A549 (cell line): ENCODE data around the gene P2RY13.

Experiments
- EHMT2 ChIP-seq: fragments of 200-600 bp; sonication (generic); IDR thresholded peaks from 2 replicates; pipeline ENCODE4 v1.6.1; 2016; ENCODE audit warnings: antibody characterized with exemption, low read depth, mild to moderate bottlenecking, moderate library complexity
- EP300 ChIP-seq, 2 experiments: fragments of >200 bp; sonication (Bioruptor Twin); formaldehyde crosslinking; IDR thresholded peaks; 2 replicates in 1 of 2; 3 replicates in 1 of 2; pipeline ENCODE4 v1.6.1; 2016 to 2017
- FOSL2 ChIP-seq, 2 experiments: fragments of 450-650 bp in 1 of 2; fragments of >200 bp in 1 of 2; sonication (Bioruptor Twin) in 1 of 2; formaldehyde crosslinking; IDR thresholded peaks; 2 replicates each; pipeline versions ENCODE4 v1.5.0 to v1.6.1; 2016 to 2020; ENCODE audit warnings: mild to moderate bottlenecking in 1 of 2, moderate library complexity in 1 of 2
- JUNB ChIP-seq: fragments of >200 bp; sonication (Bioruptor Twin); formaldehyde crosslinking; IDR thresholded peaks from 2 replicates; pipeline ENCODE4 v1.6.1; 2016
- MYC ChIP-seq: IDR thresholded peaks from 2 replicates; pipeline ENCODE4 v1.6.1; 2012; ENCODE audit warnings: mild to moderate bottlenecking, inconsistent platforms, low read length, improper control_type of control experiment, borderline replicate concordance
- NFE2L2 ChIP-seq: fragments of 150-350 bp; conservative IDR thresholded peaks from 2 replicates; pipeline ENCODE4 v1.6.1; 2014; ENCODE audit warnings: low read length
- PHF8 ChIP-seq: fragments of 200-600 bp; sonication (generic); IDR thresholded peaks from 2 replicates; pipeline ENCODE4 v1.6.1; 2016; ENCODE audit warnings: low read depth, mild to moderate bottlenecking, antibody characterized with exemption, moderate library complexity, borderline replicate concordance
- POLR2A ChIP-seq: IDR thresholded peaks from 2 replicates; pipeline ENCODE4 v1.6.1; 2012; ENCODE audit warnings: mild to moderate bottlenecking, low read length
- RNF2 ChIP-seq: fragments of 200-600 bp; sonication (generic); IDR thresholded peaks from 2 replicates; pipeline ENCODE4 v1.6.1; 2016; ENCODE audit warnings: low read depth, mild to moderate bottlenecking, antibody characterized with exemption, moderate library complexity, borderline replicate concordance
- SREBF2 ChIP-seq: fragments of 450-650 bp; IDR thresholded peaks from 2 replicates; pipeline ENCODE4 v1.6.1; 2014; ENCODE audit warnings: mild to moderate bottlenecking, moderate library complexity
- ZC3H11A ChIP-seq: fragments of 450-650 bp; IDR thresholded peaks from 2 replicates; pipeline ENCODE4 v1.6.1; 2014; ENCODE audit warnings: antibody characterized with exemption, mild to moderate bottlenecking
- TF ChIP-seq, protein P1 (sequence below): fragments of >200 bp; sonication (Bioruptor Twin); formaldehyde crosslinking; IDR thresholded peaks from 3 replicates; pipeline ENCODE4 v1.5.1; 2016

- TF ChIP-seq, protein P1, sequence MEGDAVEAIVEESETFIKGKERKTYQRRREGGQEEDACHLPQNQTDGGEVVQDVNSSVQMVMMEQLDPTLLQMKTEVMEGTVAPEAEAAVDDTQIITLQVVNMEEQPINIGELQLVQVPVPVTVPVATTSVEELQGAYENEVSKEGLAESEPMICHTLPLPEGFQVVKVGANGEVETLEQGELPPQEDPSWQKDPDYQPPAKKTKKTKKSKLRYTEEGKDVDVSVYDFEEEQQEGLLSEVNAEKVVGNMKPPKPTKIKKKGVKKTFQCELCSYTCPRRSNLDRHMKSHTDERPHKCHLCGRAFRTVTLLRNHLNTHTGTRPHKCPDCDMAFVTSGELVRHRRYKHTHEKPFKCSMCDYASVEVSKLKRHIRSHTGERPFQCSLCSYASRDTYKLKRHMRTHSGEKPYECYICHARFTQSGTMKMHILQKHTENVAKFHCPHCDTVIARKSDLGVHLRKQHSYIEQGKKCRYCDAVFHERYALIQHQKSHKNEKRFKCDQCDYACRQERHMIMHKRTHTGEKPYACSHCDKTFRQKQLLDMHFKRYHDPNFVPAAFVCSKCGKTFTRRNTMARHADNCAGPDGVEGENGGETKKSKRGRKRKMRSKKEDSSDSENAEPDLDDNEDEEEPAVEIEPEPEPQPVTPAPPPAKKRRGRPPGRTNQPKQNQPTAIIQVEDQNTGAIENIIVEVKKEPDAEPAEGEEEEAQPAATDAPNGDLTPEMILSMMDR = no peak
- TF ChIP-seq POLR2A = no peak
- TF ChIP-seq ZC3H11A = no peak
- TF ChIP-seq PHF8 = no peak
- no peak for TF ChIP-seq SREBF2
- TF ChIP-seq NFE2L2 = no peak
- no peak for TF ChIP-seq FOSL2 (IDR thresholded peaks at IDR 0.05)
- no peak for TF ChIP-seq FOSL2 (CRISPR knock-in tag; IDR thresholded peaks at IDR 0.05)
- no peak for TF ChIP-seq EP300 (IDR thresholded peaks at IDR 0.05)
- TF ChIP-seq EHMT2 = no peak
- TF ChIP-seq RNF2 = no peak
- TF ChIP-seq MYC = no peak
- no peak for TF ChIP-seq JUNB
Observed at GRCh38 chr3:151357463-151357850, 28.1 kb upstream of the P2RY13 start.
